Sigmoid colon (tissue), 4 donors: ENCODE results near the gene DROSHA.

Source experiments
- EP300 ChIP-seq, 4 donors: sonication (generic); formaldehyde crosslinking; IDR thresholded peaks; one replicate each; pipeline ENCODE4 v1.6.1; 2017; ENCODE audit warnings: antibody characterized with exemption in 4 of 4
- POLR2A ChIP-seq, 2 donors: fragments of 450-650 bp; IDR thresholded peaks; one replicate each; pipeline ENCODE4 v1.6.1; 2016; ENCODE audit warnings: antibody characterized with exemption in 2 of 2, mild to moderate bottlenecking in 2 of 2, moderate library complexity in 2 of 2
- POLR2AphosphoS5 ChIP-seq, 4 donors: sonication (generic); formaldehyde crosslinking; IDR thresholded peaks; one replicate each; pipeline ENCODE4 v1.6.1; 2017; ENCODE audit warnings: antibody characterized with exemption in 4 of 4
- TF ChIP-seq, protein P1 (sequence below), 4 experiments: fragments of 450-650 bp in 3 of 4; fragments of 200-600 bp in 1 of 4; IDR thresholded peaks; one replicate each; pipeline ENCODE4 v1.5.1; 2016 to 2019; ENCODE audit warnings: antibody characterized with exemption in 4 of 4, mild to moderate bottlenecking in 3 of 4, moderate library complexity in 2 of 4

DNA sequence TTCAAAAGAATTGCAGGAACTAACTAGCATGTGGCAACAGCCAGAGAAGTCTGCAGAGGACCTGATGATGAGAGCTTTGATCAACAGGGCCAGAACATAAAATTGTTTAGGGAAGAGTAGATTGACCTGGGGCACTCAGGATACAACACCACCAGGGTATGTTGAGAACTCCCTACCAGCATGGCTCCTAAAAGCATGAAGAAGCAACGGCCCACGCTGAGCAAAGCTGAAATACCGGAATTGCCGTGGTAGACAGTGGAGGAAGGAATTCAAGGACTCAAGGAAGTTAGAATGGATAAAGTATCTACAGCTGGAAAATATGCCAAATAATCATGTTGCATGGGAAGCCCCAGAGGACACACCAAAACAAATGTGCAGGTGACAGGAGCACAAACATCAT, 31.6 kb downstream of the DROSHA start:
- TF ChIP-seq, protein P1, sequence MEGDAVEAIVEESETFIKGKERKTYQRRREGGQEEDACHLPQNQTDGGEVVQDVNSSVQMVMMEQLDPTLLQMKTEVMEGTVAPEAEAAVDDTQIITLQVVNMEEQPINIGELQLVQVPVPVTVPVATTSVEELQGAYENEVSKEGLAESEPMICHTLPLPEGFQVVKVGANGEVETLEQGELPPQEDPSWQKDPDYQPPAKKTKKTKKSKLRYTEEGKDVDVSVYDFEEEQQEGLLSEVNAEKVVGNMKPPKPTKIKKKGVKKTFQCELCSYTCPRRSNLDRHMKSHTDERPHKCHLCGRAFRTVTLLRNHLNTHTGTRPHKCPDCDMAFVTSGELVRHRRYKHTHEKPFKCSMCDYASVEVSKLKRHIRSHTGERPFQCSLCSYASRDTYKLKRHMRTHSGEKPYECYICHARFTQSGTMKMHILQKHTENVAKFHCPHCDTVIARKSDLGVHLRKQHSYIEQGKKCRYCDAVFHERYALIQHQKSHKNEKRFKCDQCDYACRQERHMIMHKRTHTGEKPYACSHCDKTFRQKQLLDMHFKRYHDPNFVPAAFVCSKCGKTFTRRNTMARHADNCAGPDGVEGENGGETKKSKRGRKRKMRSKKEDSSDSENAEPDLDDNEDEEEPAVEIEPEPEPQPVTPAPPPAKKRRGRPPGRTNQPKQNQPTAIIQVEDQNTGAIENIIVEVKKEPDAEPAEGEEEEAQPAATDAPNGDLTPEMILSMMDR (IDR thresholded peaks at IDR 0.05): no peak
- no peak for TF ChIP-seq EP300 (IDR thresholded peaks at IDR 0.05)
- no peak for TF ChIP-seq POLR2AphosphoS5 (IDR thresholded peaks at IDR 0.05)
- no peak for TF ChIP-seq POLR2A (IDR thresholded peaks at IDR 0.05)
